GM19324 (cell line): Measurements from ENCODE around the gene CGB3.

ENCODE experiments used
- ATAC-seq: cut with Tn5 transposase; IDR thresholded peaks from one replicate; pipeline ENCODE4 v1.9.1; 2021; ENCODE audit warnings: mild to moderate bottlenecking, moderate library complexity; ENCODE audit not compliant: unreplicated experiment, low FRiP score

The CGB3 gene

DNA sequence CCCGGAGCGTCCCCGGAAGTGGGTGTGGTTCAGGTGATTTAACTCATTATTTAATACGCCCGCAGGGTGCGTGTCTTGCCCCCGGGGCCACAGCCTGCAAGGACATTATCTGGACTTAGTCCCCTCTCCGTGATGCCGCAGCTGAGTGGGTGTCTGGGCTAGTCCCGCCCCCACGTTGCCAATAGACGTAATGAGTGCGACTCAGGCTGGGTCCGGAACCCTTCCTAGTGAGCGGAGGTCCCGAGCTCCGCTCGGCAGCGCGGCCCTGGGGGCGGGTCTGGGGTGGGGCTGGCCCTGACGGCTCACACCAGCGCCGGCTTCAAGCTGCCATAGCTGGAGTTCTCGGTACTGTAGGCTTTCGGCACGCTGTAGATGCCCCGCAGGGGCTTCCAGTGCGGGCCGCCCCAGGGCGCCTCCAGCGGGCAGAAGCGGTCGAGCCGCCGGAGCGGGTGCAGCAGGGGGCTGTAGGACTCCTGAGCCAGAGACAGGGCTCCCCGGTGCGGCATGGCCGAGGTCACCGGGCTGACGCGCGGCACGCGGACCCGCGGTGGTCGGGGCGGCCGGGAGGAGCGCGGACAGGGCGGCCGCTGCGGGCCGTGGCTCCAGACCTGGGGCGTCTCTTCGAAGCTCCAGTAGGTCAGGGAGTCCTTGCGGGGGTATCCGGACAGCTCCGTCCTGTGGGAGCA, 6.3 kb downstream of the CGB3 start:
- ATAC-seq: peak; percentile 43

DNA sequence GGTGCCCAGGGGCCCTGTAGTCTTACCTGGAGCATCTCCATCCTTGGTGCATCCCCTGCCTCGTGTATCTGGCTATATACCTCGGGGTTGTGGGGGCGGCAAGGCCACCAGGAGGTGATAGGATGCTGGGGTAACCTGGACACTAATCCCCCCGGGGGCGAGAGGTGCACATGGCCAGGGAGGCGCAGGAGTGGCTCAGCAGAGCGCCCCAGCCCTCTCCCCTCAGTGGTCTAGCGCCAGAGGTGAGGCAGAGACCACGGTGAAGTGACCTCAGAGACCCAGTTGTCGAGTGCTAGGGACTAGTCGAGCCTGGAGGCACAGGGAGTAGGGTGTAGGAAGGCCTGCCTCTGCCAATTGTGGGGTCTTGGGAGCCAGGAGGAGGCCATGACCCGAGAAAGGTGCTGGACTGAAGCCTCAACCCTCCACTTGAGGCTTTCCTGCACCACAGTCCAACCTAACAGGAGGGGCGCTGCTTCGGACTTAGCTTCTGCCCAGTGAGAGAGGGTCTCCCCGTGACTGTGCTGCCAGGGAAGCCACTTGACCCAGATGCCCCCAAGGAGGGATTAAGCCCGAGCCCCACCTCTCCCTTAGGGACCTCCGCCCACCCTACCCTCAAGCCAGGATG, 7.0 kb downstream of the CGB3 start, which contains the start of gene LHB:
TSS of gene LHB (minus strand) at position 51 of the 625 bp plus-strand sequence. CDS start at position 41, 10 bp downstream.
- ATAC-seq: no peak

DNA sequence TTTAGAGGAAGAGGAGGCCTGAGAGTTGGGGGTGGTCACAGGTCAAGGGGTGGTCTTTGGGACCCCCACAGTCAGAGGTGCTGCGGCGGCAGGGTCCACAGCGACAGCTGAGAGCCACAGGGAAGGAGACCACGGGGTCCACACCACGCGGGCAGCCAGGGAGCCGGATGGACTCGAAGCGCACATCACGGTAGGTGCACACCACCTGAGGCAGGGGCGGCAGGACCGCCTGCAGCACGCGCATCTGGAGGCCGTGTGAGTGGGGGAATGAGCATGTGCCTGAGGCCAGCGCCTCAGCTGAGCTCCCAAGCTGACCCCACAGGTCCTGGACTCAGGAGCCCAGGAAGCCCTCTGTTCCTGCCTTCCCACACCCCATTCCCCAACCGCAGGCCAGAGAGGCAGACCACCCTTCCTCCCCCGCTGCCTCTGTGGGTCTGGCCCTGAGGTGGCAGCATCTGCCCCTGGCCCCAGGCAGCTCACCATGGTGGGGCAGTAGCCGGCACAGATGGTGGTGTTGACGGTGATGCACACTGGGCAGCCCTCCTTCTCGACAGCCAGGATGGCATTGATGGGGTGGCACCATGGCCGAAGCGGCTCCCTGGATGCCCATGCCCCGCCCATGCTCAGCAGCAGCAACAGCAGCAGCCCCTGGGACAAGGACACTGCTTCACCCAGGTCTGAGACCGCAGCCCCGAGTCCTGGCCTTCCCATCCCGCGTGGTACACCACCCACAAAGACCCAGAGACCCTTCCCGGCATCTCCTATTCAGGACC, 7.9 kb downstream of the CGB3 start:
- ATAC-seq: no peak

DNA sequence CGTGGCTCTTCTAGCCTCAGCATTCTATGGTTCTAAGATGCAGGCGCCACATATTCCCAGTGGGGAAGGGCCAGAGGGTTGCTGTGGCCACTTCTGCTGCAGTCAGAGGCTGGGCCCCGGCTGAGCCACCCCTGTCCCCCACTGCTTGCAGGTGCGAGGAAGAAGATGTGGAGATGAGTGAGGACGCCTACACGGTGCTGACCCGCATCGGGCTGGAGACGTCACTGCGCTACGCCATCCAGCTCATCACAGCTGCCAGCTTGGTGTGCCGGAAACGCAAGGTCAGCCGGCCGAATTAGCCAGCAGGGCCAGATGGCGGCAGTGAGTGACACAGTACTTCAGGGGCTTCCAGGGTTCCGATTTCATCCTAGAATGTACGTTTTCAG, 9.3 kb downstream of the CGB3 start:
- ATAC-seq: no peak

DNA sequence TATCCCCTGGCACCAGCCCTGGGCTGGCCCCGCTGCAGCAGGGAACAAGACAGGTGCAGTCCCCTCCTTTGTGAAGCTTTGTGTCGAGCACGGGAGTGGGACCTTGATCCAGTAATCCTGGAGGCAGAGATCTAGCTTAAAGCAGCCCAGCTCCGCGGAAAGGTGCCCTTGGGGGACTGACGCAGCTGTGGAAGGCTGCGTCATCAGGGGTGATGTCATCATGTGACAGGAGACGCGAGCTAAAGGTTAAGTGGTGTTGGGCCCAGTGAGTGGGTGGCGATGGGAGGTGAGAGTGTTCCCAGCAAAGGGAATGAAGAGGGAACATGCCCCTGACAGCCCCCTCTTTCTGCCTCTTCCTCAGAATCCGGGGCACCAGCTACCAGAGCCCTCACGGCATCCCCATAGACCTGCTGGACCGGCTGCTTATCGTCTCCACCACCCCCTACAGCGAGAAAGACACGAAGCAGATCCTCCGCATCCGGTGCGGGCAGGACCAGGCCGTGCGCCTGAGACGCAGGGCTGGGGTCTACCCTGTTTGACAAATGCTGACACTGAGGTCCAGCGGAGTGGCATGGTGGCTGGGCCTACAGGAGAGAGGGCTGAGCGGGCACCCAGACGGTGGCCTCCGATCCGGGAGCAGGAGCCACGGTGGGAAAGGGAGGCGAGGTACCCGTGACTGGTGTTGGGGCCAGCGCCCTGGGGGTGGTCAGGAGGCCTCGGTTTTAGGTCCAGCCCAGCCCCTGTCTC, 9.8 kb downstream of the CGB3 start:
- ATAC-seq: no peak

DNA sequence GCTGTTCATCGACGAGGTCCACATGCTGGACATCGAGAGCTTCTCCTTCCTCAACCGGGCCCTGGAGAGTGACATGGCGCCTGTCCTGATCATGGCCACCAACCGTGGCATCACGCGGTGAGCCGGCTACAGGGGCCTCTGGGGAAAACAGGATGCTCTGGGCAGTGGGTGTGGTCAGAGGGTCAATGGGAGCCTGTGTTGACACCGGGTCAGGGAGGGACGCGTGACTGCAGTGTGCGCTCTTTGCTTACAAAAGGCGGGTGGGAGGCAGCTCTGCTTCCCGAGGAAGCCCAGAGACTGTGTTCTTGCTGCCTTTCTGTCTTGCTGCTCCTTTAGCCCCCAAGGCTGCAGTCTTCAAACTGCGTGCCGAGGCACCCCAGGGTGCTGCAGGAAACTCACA, 12.9 kb downstream of the CGB3 start:
- no peak for ATAC-seq

DNA sequence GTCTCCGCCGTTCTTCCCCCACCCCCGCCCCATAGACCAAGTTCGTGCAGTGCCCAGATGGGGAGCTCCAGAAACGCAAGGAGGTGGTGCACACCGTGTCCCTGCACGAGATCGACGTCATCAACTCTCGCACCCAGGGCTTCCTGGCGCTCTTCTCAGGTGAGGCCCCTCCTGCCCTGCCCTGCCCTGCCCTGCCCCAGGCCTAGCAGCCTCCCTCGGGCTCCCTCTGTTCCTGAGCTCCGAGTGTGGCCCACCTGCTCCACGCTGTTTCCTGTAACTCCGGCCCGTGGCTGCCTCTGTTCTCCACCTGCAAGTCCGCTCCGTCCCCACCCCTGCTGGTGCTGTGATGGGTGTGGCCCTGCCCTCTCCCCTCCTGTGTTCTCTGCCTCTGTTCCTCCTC, 13.7 kb downstream of the CGB3 start:
- no peak for ATAC-seq

DNA sequence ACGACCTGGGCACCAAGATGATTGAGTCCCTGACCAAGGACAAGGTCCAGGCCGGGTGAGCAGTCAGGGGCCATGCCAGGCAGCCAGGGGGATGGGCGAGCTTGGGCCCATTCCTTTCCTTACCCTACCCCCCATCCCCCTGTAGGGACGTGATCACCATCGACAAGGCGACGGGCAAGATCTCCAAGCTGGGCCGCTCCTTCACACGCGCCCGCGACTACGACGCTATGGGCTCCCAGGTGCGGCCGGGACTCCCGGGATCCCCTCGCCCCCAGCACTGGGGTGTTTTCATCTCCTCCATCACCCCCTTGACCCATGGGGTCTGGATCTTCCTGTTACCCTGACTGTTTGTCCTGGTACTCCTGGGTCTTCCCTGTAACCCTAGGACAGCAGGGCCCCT, 14.3 kb downstream of the CGB3 start:
- no peak for ATAC-seq

DNA sequence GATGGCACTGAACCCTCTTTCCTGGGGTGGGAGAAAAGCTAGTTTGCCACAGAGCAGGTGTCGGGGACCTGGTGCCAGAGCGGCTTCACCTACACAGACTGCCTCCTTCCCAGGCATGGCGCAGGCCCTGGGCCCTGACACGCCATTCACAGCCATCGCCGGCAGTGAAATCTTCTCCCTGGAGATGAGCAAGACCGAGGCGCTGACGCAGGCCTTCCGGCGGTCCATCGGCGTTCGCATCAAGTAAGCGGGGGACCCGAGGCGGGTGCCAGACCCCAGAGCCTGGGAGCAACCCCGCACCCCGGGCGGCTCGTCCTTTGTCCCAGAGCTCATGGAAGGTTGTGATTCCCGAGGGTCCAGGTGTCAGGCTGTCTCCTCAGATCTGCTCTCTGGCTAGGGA, 17.2 kb downstream of the CGB3 start:
- no peak for ATAC-seq

DNA sequence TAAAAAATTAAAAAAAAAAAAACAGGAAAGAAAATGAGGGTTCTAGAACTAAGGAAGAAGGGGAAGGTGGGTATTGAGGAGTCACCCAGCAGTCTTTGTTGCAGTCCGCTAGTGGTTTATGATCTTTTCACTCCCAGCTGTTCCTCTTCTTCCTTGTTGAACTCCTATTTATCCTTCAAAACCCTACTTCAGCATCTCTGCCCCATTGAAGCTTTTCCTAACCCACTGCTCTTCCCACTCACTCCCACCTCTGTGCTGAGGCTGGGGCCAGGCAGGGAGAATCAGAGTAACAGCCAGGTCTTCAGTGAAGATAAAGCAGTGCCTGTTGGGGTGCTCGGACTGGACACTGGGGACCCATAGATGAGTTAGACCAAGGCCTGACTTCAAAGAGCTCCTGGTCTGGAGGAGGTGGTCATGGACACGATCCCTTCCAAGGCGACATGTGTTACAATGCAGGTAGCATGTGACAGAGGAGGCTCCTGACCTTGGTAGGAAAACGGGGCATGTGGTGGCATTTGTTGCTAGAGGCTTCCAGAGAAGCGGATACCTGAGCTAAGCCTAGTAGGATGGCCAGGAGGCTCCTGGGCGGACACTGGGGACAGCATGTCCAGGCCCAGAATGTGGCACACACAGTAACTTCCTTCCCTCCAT, 19.0 kb downstream of the CGB3 start:
- no peak for ATAC-seq

DNA sequence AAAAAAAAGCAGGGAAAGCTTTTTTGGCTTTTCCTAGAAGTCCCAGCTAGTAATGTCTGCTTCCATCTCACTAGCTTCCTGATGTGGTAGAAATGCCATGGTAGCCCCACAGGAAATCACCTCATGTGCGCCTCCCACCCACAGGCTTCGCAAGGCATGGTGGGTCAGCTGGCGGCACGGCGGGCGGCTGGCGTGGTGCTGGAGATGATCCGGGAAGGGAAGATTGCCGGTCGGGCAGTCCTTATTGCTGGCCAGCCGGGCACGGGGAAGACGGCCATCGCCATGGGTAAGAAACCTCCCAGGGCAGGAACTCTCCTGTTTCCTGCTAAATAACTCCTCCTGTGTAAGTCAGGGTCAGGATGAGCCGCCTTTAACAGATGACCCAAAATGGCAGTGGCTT, 20.0 kb downstream of the CGB3 start:
- no peak for ATAC-seq

DNA sequence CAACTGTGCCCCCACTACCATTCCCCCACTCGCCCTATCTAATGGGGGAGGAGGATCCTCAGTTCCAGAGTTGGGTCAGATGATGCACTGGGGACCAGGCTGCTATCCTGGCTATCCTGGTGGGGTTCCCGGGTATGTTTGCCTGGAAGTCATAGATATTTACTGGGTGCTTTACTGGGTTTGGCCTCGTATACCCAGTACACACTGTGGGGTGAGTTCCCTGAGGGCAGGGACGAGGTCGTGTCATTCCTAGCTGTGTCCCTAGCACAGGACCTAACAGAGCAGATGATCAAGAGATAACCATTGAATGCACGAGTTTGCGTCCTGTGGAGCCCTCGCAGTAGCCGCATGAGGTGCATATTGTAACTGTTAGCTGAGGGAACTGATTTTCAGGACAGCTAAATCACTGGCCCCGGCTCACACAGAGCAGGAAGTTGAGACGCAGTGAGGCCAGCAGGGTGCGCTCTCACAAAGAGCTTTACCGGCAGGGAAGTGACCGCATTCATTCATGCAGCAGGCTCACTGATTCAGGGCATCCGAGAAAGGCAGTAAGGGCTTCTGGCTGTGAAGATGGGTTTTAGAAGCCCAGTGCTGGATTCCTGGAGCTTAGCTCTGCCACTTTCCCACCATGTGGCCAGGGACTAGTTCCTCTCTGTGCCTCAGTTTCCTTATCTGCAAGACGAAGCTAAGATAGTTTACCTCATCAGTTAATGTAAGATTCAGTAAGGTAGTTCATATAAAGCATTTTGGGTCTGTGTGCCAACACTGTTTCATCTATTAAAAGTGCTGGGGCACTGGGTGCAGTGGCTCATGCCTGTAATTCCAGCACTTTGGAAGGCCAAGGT, 24.4 kb downstream of the CGB3 start:
- ATAC-seq: no peak

DNA sequence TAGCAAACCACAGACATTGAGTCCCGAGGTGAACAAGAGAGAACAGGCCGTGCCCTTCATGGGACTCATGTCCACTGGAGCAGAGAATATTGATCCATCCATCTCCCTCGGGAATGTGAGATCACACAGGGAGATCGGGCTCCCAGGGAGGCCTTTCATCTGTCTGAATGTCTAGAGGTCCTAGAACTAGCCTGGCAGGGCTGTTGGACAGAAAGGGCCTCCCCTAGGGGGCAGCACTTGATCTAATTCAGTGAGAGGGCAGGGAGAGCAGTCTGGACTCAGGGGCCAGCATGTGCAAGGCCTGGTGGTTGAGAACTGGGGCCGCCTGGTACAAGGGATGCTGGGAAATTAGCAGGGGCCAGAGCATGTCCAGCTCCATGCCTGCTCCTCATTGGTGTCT, 26.2 kb downstream of the CGB3 start:
- no peak for ATAC-seq

DNA sequence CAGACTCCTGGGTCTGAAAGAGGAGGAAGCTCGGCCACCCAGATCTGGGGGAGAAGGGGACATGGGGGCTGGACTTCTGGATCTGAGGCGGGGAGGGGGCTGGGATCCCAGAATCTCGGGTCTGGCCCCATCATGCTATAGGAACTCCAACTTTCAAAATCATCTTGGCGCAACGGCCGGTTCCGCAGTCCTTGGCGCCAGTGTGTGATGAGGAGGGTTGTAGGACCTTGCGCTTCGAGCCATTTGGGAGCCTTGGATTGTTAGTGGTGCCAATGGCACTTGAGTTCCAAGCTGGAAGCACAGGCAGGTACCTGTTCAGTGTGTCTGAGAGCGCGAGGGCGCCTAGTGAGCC, 30.1 kb downstream of the CGB3 start:
- no peak for ATAC-seq

DNA sequence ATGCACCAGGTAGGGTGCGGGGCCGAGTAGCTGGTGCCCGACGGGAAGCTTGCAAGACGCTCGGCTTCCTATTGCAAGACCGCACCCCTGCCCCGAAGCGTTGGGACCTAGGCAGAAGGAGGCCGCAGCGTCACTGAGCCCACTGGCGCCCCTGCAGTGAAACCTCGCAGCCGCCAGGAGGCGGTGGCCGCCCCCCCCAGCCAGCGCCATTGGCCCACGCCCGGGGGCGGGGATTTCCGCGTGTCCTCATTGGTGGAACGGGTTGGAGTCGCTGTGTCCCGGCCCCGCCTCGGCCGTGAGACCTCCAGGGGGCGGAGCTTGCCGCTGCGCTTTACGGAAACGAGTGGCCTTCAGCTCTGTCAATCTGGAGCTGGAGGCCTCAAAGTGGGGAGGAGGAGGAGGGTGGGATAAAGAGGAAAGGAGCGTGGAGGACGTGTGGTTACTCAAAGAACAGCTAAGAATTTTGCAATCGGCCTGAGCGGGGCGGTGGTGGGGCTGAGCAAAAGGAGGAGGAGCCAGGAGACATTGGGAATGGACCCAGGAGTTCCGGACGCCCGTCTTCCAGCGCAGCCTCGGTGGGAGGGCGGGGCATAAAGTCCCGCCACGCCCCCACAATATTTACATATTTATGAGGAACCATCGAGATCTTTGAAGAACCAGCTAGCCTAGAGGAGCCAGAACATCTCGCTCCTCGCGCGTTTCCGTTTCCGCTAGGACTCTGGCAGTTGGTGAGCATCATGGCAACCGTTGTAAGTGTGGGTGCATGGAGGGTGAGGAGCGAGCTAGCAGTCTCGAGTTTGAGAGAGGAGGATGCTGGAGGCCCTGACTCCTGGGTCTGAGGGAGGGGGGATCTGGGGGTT, 30.7 kb downstream of the CGB3 start, which contains the start of the genes GYS1 and RUVBL2:
TSS of gene GYS1 (minus strand) at position 135 of the 860 bp plus-strand sequence. CDS start 197 bp downstream, outside the sequence.
TSS of gene RUVBL2 (plus strand) at position 713 of the 860 bp plus-strand sequence. CDS start at position 738, 25 bp downstream.
- peak; percentile 88 for ATAC-seq

DNA sequence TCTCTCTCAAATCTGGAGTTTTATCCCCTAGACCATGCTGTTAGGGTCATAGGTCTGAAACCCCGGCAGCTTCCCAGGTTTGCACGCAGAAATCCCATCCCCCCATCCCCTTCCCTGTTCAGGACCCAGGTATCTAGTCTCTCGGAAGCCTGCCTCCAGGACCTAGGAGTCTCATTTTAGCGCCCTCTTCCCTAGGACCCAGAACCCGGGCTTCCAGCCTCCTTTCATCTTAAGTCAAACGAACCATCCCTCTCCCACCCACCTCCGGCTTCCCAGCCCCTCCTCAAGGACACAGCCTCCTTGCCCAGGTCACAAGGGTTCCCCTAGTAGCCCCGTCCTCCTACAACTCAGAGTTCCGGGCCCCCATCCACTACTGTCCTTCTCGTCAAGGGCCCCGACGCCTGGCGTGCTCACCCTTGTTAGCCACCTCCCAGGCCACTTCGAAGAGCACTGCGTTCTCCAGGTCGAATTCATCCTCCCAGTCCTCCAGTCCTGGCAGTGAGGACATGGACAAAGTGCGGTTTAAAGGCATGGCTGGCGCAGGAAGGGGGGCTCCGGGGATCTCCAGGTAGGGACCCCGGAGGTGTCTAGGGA, 31.5 kb downstream of the CGB3 start:
- peak; percentile 6 for ATAC-seq

DNA sequence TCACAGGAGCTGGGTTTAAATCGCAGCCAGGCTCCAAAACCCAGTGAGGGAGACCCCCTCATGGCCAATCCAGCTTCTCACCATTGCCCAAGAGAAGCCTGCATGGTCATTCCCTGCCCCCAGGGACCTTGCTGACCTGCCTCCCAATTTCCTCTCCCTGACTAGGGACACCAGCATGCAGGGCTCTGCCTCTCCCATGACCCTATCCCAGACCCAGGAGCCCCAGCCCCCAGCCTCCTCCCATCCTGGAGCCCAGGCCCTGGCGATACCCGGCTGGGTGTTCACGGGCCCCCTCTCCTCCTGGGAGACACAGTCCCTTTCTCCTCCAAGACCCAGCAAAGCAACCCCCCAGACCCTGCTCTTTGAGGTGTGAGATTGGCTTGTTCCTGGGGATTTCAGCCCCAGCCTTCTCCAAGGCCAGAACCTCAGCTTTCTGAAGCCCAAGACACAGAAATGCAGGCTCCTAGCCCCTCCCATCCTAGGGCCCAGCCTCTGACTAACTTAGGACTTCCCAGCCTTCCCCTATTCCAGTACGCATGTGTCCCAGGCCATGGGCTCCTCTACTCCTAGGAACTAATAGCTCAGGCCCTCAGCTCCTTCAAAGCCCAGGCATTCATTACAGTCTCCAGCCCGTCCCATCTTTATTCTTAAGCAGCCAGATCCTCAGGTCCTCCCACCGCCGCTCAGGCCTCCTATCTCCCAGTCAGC, 32.1 kb downstream of the CGB3 start:
- ATAC-seq: no peak
